ENCODE results near the gene H1-8. TPM values are rescaled to one million over a fixed set of nuclear protein-coding genes. Genes with fewer than 3 reads are reported as not detected.

H1-8 gene
- total RNA-seq, 1 experiment from 2014 or later = not detected

GRCh38 chr3:129513705-129514104, 29.3 kb upstream of the H1-8 start:
- Histone ChIP-seq H3K23me2 (ENCODE audit: insufficient read length, low read depth, low read length, poor library complexity, severe bottlenecking) (no peaks in the 10 kb centered on the region), H2BK120ac (ENCODE audit: low read depth, low read length, poor library complexity, severe bottlenecking) (no peak overlapping the region), H3K9me3 (ENCODE audit: control insufficient read depth, low read depth, low read length) (no peaks in the 10 kb centered on the region), H3K4me1 (ENCODE audit: insufficient read depth, low read length) (peaks cover 2% of the 10 kb centered on the region; the same call in 1 of the 2 replicates), H3K79me2 (ENCODE audit: insufficient read depth, low read length) (no peaks in the 10 kb centered on the region), H3K23ac (ENCODE audit: insufficient read length, low read depth, low read length) (no peak overlapping the region), H3K56ac (ENCODE audit: insufficient read length, low read depth, low read length) (no peak overlapping the region), H2BK5ac (ENCODE audit: insufficient read length, low read length) (no peak overlapping the region), H3T11ph (ENCODE audit: low read length) (no peak overlapping the region), H3K9ac (ENCODE audit: extremely low read depth, insufficient read length, low read length) (no peak overlapping the region), H2AFZ (ENCODE audit: low read length) (no peak overlapping the region), H3K4me2 (ENCODE audit: insufficient read depth, insufficient read length, low read length) (no peak overlapping the region), H3K27me3 (ENCODE audit: insufficient read depth, low read length) (no peaks in the 10 kb centered on the region), H2BK12ac (ENCODE audit: insufficient read length, low read depth, low read length) (no peak overlapping the region), H4K20me1 (ENCODE audit: control insufficient read depth, insufficient read depth, insufficient read length) (no peaks in the 10 kb centered on the region), H4K8ac (replicated peaks; ENCODE audit: insufficient read length, low read depth, low read length) (no peak overlapping the region), H4K5ac (ENCODE audit: insufficient read length, low read depth, low read length) (no peak overlapping the region), H3K4ac (ENCODE audit: low read depth, low read length) (no peak overlapping the region), H2AK5ac (ENCODE audit: insufficient read length, low read length) (no peak overlapping the region), H3K14ac (ENCODE audit: insufficient read depth, low read length) (no peak overlapping the region), H2BK15ac (ENCODE audit: low read depth, low read length) (no peak overlapping the region), H2BK20ac (ENCODE audit: low read depth, low read length, poor library complexity, severe bottlenecking) (no peak overlapping the region), H3K18ac (ENCODE audit: insufficient read length, low read depth, low read length) (no peak overlapping the region), H3K27ac (ENCODE audit: insufficient read length, low read depth, low read length) (no peak overlapping the region), H4K91ac (ENCODE audit: insufficient read length, low read depth, low read length) (no peak overlapping the region), H3K79me1 (ENCODE audit: insufficient read depth, low read depth, low read length, poor library complexity, severe bottlenecking) (no peaks in the 10 kb centered on the region)
- no peak for DNase-seq
- Mint-ChIP-seq H3K9me3 (no peaks in the 10 kb centered on the region), H3K27me3 (ENCODE audit: low read depth) (peaks cover 2% of the 10 kb centered on the region; the same call in 1 of the 2 replicates), H3K27ac (peak overlapping the region in 1 of 3 experiments; percentile 44; a peak in 2 of 7 replicates), H3K4me1 (peaks cover 4 to 7% of the 10 kb centered on the region in 2 experiments; a peak in 3 of 4 replicates), H3K36me3 (ENCODE audit: insufficient read depth in 1 of 3, low read depth in 3 of 3) (peaks cover 8 to 25% (median 19%) of the 10 kb centered on the region in 3 experiments; a peak in 6 of 7 replicates), H3K4me3 (no peak overlapping the region)
- TF ChIP-seq, protein P1, sequence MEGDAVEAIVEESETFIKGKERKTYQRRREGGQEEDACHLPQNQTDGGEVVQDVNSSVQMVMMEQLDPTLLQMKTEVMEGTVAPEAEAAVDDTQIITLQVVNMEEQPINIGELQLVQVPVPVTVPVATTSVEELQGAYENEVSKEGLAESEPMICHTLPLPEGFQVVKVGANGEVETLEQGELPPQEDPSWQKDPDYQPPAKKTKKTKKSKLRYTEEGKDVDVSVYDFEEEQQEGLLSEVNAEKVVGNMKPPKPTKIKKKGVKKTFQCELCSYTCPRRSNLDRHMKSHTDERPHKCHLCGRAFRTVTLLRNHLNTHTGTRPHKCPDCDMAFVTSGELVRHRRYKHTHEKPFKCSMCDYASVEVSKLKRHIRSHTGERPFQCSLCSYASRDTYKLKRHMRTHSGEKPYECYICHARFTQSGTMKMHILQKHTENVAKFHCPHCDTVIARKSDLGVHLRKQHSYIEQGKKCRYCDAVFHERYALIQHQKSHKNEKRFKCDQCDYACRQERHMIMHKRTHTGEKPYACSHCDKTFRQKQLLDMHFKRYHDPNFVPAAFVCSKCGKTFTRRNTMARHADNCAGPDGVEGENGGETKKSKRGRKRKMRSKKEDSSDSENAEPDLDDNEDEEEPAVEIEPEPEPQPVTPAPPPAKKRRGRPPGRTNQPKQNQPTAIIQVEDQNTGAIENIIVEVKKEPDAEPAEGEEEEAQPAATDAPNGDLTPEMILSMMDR (conservative IDR thresholded peaks at IDR 0.05) = no peak
- WGBS (ENCODE audit: extremely low coverage, insufficient read length, low lambda C conversion rate) = no CpG with 5 or more reads among the region's 8 CpGs

Measured in H9 (cell line).